SK-N-SH treated with all-trans-retinoic acid at 6 μM for 48 hours (cell line): ENCODE measurements around the gene SNCG.
A peak's percentile ranks its signal among the peaks of the same experiment; 100 is the strongest.

Experiments
- ATAC-seq: fragments of 200-7000 bp; cut with Tn5 transposase; 3 replicates; pipeline ENCODE4 v1.9.1; 2020; ENCODE audit warnings: mild to moderate bottlenecking, moderate library complexity
- BACH2 ChIP-seq: fragments of 250-450 bp; sonication (Bioruptor Pico); IDR thresholded peaks from 2 replicates; pipeline ENCODE4 v1.9.0; 2021; ENCODE audit warnings: mild to moderate bottlenecking, borderline replicate concordance
- CREB5 ChIP-seq: fragments of 250-450 bp; sonication (Bioruptor Pico); IDR thresholded peaks from 2 replicates; pipeline ENCODE4 v1.5.1; 2020; ENCODE audit warnings: low read depth, mild to moderate bottlenecking, moderate library complexity
- CSDC2 ChIP-seq: fragments of 250-450 bp; sonication (Bioruptor Pico); IDR thresholded peaks from 2 replicates; pipeline ENCODE4 v1.5.0; 2020; ENCODE audit warnings: mild to moderate bottlenecking, moderate library complexity
- CSRNP3 ChIP-seq: fragments of 250-450 bp; sonication (Bioruptor Pico); IDR thresholded peaks from 2 replicates; pipeline ENCODE4 v1.5.1; 2021; ENCODE audit warnings: mild to moderate bottlenecking, moderate library complexity
- ESRRG ChIP-seq: fragments of 250-450 bp; sonication (Bioruptor Pico); IDR thresholded peaks from 2 replicates; pipeline ENCODE4 v1.6.1; 2021; ENCODE audit warnings: mild to moderate bottlenecking
- GLIS3 ChIP-seq: fragments of 250-450 bp; sonication (Bioruptor Pico); IDR thresholded peaks from 2 replicates; pipeline ENCODE4 v1.5.0; 2020; ENCODE audit warnings: mild to moderate bottlenecking, moderate library complexity
- ISL1 ChIP-seq: fragments of 250-450 bp; sonication (Bioruptor Pico); IDR thresholded peaks from 2 replicates; pipeline ENCODE4 v2.1.2; 2022; ENCODE audit warnings: mild to moderate bottlenecking, moderate library complexity
- OSR1 ChIP-seq: fragments of 250-450 bp; sonication (Bioruptor Pico); IDR thresholded peaks from 2 replicates; pipeline ENCODE4 v1.8.0; 2022; ENCODE audit warnings: moderate library complexity, mild to moderate bottlenecking, inconsistent platforms
- PATZ1 ChIP-seq: fragments of 250-450 bp; sonication (Bioruptor Pico); IDR thresholded peaks from 2 replicates; pipeline ENCODE4 v1.8.0; 2020; ENCODE audit warnings: mild to moderate bottlenecking, moderate library complexity, borderline replicate concordance
- PPARA ChIP-seq: fragments of 250-450 bp; sonication (Bioruptor Pico); IDR thresholded peaks from 2 replicates; pipeline ENCODE4 v1.5.0; 2020; ENCODE audit warnings: mild to moderate bottlenecking, borderline replicate concordance
- RARB ChIP-seq: fragments of 250-450 bp; sonication (Bioruptor Pico); IDR thresholded peaks from 2 replicates; pipeline ENCODE4 v1.8.0; 2021; ENCODE audit warnings: mild to moderate bottlenecking, moderate library complexity
- TSHZ2 ChIP-seq: fragments of 250-450 bp; sonication (Bioruptor Pico); IDR thresholded peaks from 2 replicates; pipeline ENCODE4 v1.5.0; 2020; ENCODE audit warnings: mild to moderate bottlenecking, moderate library complexity
- ZC3H10 ChIP-seq: fragments of 250-450 bp; sonication (Bioruptor Pico); IDR thresholded peaks from 2 replicates; pipeline ENCODE4 v1.5.1; 2021; ENCODE audit warnings: mild to moderate bottlenecking, moderate library complexity
- ZFP3 ChIP-seq: fragments of 250-450 bp; sonication (Bioruptor Pico); IDR thresholded peaks from 2 replicates; pipeline ENCODE4 v1.5.0; 2020; ENCODE audit warnings: mild to moderate bottlenecking, moderate library complexity
- ZNF565 ChIP-seq: fragments of 450-650 bp; formaldehyde crosslinking; conservative IDR thresholded peaks from 2 replicates; pipeline ENCODE4 v1.5.0; 2020; ENCODE audit warnings: low read depth, mild to moderate bottlenecking, moderate library complexity
- ZNF70 ChIP-seq: fragments of 450-650 bp; formaldehyde crosslinking; IDR thresholded peaks from 2 replicates; pipeline ENCODE4 v1.5.0; 2020; ENCODE audit warnings: mild to moderate bottlenecking, moderate library complexity
- ZNF8 ChIP-seq: fragments of 450-650 bp; formaldehyde crosslinking; IDR thresholded peaks from 2 replicates; pipeline ENCODE4 v1.5.0; 2020; ENCODE audit warnings: mild to moderate bottlenecking, moderate library complexity

SNCG gene

GRCh38 chr10:86956195-86956847, 2.1 kb upstream of the SNCG start (continued):
- TF ChIP-seq TSHZ2: no peak

GRCh38 chr10:86956848-86957448, 1.5 kb upstream of the SNCG start:
- TF ChIP-seq RARB (CRISPR knock-in tag) (no peak), PPARA (no peak)
- ATAC-seq: no peak

GRCh38 chr10:86957471-86958115, 806 bp upstream of the SNCG start, which contains the start of gene MMRN2:
Gene MMRN2, minus strand, starts transcription at chr10:86957615. Its CDS starts 74 bp downstream, at chr10:86957541.
- ATAC-seq: no peak
- TF ChIP-seq TSHZ2 (no peak), ZNF8 (CRISPR knock-in tag) (no peak), ZNF565 (CRISPR knock-in tag) (no peak), CSRNP3 (CRISPR knock-in tag) (no peak), ZC3H10 (CRISPR knock-in tag) (no peak)

- ATAC-seq: peak; percentile 70
- no peak for TF ChIP-seq TSHZ2
- TF ChIP-seq CREB5: no peak
- TF ChIP-seq CSRNP3 (CRISPR knock-in tag): no peak
- no peak for TF ChIP-seq ZNF8 (CRISPR knock-in tag)
- no peak for TF ChIP-seq ESRRG (CRISPR knock-in tag)
- TF ChIP-seq ZNF70 (CRISPR knock-in tag): no peak
- TF ChIP-seq ISL1: no peak
- TF ChIP-seq GLIS3 (CRISPR knock-in tag): no peak
- TF ChIP-seq RARB (CRISPR knock-in tag): no peak
- no peak for TF ChIP-seq OSR1
- no peak for TF ChIP-seq ZFP3
- TF ChIP-seq CSDC2 (CRISPR knock-in tag): no peak
- no peak for TF ChIP-seq PATZ1 (CRISPR knock-in tag)
- no peak for TF ChIP-seq ZNF565 (CRISPR knock-in tag)
- no peak for TF ChIP-seq PPARA
- TF ChIP-seq BACH2: no peak
Observed at GRCh38 chr10:86958901-86959736, 720 bp downstream of the SNCG start.
